VCaP (cell line): ENCODE data around the gene MMP13.

Experiments
- H3K27ac ChIP-seq: fragments of 450-650 bp; 2 replicates; pipeline ENCODE4 v1.5.1; 2017
- CTCF ChIP-seq: fragments of 450-650 bp; conservative IDR thresholded peaks from 2 replicates; pipeline ENCODE4 v1.5.1; 2017; ENCODE audit warnings: mild to moderate bottlenecking, moderate library complexity

MMP13 gene

GRCh38 chr11:102926961-102927623, 28.4 kb downstream of the MMP13 start:
- TF ChIP-seq CTCF, result no peak
- no peak overlapping the region for H3K27ac ChIP-seq

- H3K27ac ChIP-seq, result no peak overlapping the region
- TF ChIP-seq CTCF, result no peak
Observed at GRCh38 chr11:102926517-102926916, 29.0 kb downstream of the MMP13 start.

GRCh38 chr11:102925988-102926387, 29.5 kb downstream of the MMP13 start:
- H3K27ac ChIP-seq, result no peak overlapping the region
- TF ChIP-seq CTCF, result no peak

GRCh38 chr11:102924851-102925380, 30.6 kb downstream of the MMP13 start:
- no peak for TF ChIP-seq CTCF
- H3K27ac ChIP-seq, result no peak overlapping the region

GRCh38 chr11:102921587-102922220, 33.8 kb downstream of the MMP13 start:
- TF ChIP-seq CTCF, result no peak
- no peak overlapping the region for H3K27ac ChIP-seq

GRCh38 chr11:102920118-102920684, 35.3 kb downstream of the MMP13 start:
- no peak for TF ChIP-seq CTCF

GRCh38 chr11:102915044-102915375, 40.5 kb downstream of the MMP13 start:
- peak overlapping the region; percentile 24; the same call in 1 of the 2 replicates for H3K27ac ChIP-seq

More at GRCh38 chr11:102920118-102920684, 35.3 kb downstream of the MMP13 start:
- no peak overlapping the region for H3K27ac ChIP-seq

More at GRCh38 chr11:102915044-102915375, 40.5 kb downstream of the MMP13 start:
- peak; percentile 60 for TF ChIP-seq CTCF
